HEK293 (cell line): Measurements from ENCODE around the gene SCUBE3.

Source experiments
- CTCF ChIA-PET: fragments of 350-600 bp; formaldehyde crosslinking; extraction: SDS; loops from one replicate; lab custom pipeline; 2021; ENCODE audit warnings: antibody characterized with exemption; lab: Yijun Ruan, JAX
- POLR2A ChIA-PET: fragments of 300-600 bp; formaldehyde crosslinking; extraction: SDS; loops from one replicate; lab custom pipeline; 2020; ENCODE audit warnings: antibody characterized with exemption, inconsistent platforms; lab: Yijun Ruan, JAX
- H3K27ac ChIP-seq: fragments of 200-500 bp; sonication (Bioruptor generic); 2 replicates; pipeline ENCODE4 v1.5.1; 2014; ENCODE audit warnings: low read depth, low read length, control low read depth, inconsistent platforms; ENCODE audit errors: extremely low read depth
- H3K36me3 ChIP-seq, 2 experiments: fragments of 200-500 bp in 1 of 2; sonication (Bioruptor generic) in 1 of 2; 1 replicate in 1 of 2; 2 replicates in 1 of 2; pipeline ENCODE4 v1.5.1; 2014 to 2017; ENCODE audit warnings: inconsistent platforms in 2 of 2, low read length in 2 of 2; ENCODE audit not compliant: control insufficient read depth in 2 of 2, insufficient read depth in 1 of 2
- H3K4me1 ChIP-seq: fragments of 200-500 bp; sonication (Bioruptor generic); 2 replicates; pipeline ENCODE4 v1.5.1; 2014; ENCODE audit warnings: mild to moderate bottlenecking, low read length, inconsistent platforms; ENCODE audit not compliant: control insufficient read depth, insufficient read depth
- H3K4me3 ChIP-seq: 2 replicates; pipeline ENCODE4 v1.5.1; 2011; ENCODE audit warnings: low read depth, mild to moderate bottlenecking, control low read depth, low read length, moderate library complexity
- H3K9me3 ChIP-seq: fragments of 200-500 bp; sonication (Bioruptor generic); 2 replicates; pipeline ENCODE4 v1.5.1; 2014; ENCODE audit warnings: low read depth, low read length, inconsistent platforms; ENCODE audit not compliant: control insufficient read depth, insufficient read depth
- BCL11A ChIP-seq: fragments of 450-650 bp; formaldehyde crosslinking; IDR thresholded peaks from 2 replicates; pipeline ENCODE4 v1.5.1; 2016; ENCODE audit warnings: low read depth, missing biosample characterization, missing genetic modification characterization
- HOXD13 ChIP-seq: sonication (generic); formaldehyde crosslinking; IDR thresholded peaks from 2 replicates; pipeline ENCODE4 v1.8.0; 2022; ENCODE audit warnings: missing genetic modification reagents, borderline replicate concordance
- KLF1 ChIP-seq: fragments of 450-650 bp; formaldehyde crosslinking; IDR thresholded peaks from 2 replicates; pipeline ENCODE4 v1.5.1; 2016; ENCODE audit warnings: missing biosample characterization, missing genetic modification characterization
- KLF16 ChIP-seq: fragments of 450-650 bp; formaldehyde crosslinking; IDR thresholded peaks from 2 replicates; pipeline ENCODE4 v1.5.1; 2017; ENCODE audit warnings: missing biosample characterization, missing genetic modification characterization
- KLF7 ChIP-seq: fragments of 450-650 bp; formaldehyde crosslinking; IDR thresholded peaks from 2 replicates; pipeline ENCODE4 v1.5.1; 2016; ENCODE audit warnings: missing biosample characterization, missing genetic modification characterization, borderline replicate concordance
- PRDM1 ChIP-seq: fragments of 450-650 bp; formaldehyde crosslinking; IDR thresholded peaks from 2 replicates; pipeline ENCODE4; 2016; ENCODE audit warnings: missing biosample characterization, missing genetic modification characterization
- REPIN1 ChIP-seq: fragments of 450-650 bp; formaldehyde crosslinking; IDR thresholded peaks from 2 replicates; pipeline ENCODE4 v1.5.1; 2017; ENCODE audit warnings: missing biosample characterization, missing genetic modification characterization, low read depth
- SALL2 ChIP-seq: fragments of 450-650 bp; formaldehyde crosslinking; IDR thresholded peaks from 2 replicates; pipeline ENCODE4 v1.5.0; 2017; ENCODE audit warnings: missing biosample characterization, mild to moderate bottlenecking, missing genetic modification characterization, borderline replicate concordance
- ZBTB21 ChIP-seq: fragments of 450-650 bp; formaldehyde crosslinking; IDR thresholded peaks from 2 replicates; pipeline ENCODE4 v1.5.1; 2017; ENCODE audit warnings: missing biosample characterization, missing genetic modification characterization
- ZBTB44 ChIP-seq: fragments of 450-650 bp; IDR thresholded peaks from 2 replicates; pipeline ENCODE4 v1.5.1; 2018; ENCODE audit warnings: missing biosample characterization, mild to moderate bottlenecking, missing genetic modification characterization
- ZNF146 ChIP-seq: fragments of 450-650 bp; formaldehyde crosslinking; IDR thresholded peaks from 2 replicates; pipeline ENCODE4 v1.5.1; 2016; ENCODE audit warnings: missing biosample characterization, missing genetic modification characterization
- ZNF157 ChIP-seq: fragments of 450-650 bp; formaldehyde crosslinking; IDR thresholded peaks from 2 replicates; pipeline ENCODE4 v1.5.1; 2016; ENCODE audit warnings: missing biosample characterization, missing genetic modification characterization
- ZNF341 ChIP-seq: fragments of 450-650 bp; formaldehyde crosslinking; IDR thresholded peaks from 2 replicates; pipeline ENCODE4; 2016; ENCODE audit warnings: low read depth, missing biosample characterization, missing genetic modification characterization
- ZNF350 ChIP-seq: fragments of 450-650 bp; formaldehyde crosslinking; IDR thresholded peaks from 2 replicates; pipeline ENCODE4 v1.5.0; 2017; ENCODE audit warnings: missing biosample characterization, mild to moderate bottlenecking, missing genetic modification characterization
- ZNF423 ChIP-seq: fragments of 450-650 bp; formaldehyde crosslinking; IDR thresholded peaks from 2 replicates; pipeline ENCODE4 v1.5.1; 2016; ENCODE audit warnings: missing biosample characterization, missing genetic modification characterization
- ZNF514 ChIP-seq: fragments of 450-650 bp; formaldehyde crosslinking; IDR thresholded peaks from 2 replicates; pipeline ENCODE4 v1.5.1; 2016; ENCODE audit warnings: missing biosample characterization, missing genetic modification characterization
- ZNF660 ChIP-seq: fragments of 450-650 bp; IDR thresholded peaks from 2 replicates; pipeline ENCODE4 v1.5.1; 2018; ENCODE audit warnings: missing biosample characterization, mild to moderate bottlenecking, missing genetic modification characterization
- ZNF704 ChIP-seq: fragments of 450-650 bp; formaldehyde crosslinking; IDR thresholded peaks from 2 replicates; pipeline ENCODE4 v1.5.1; 2016; ENCODE audit warnings: missing biosample characterization, missing genetic modification characterization
- ZNF768 ChIP-seq: fragments of 450-650 bp; formaldehyde crosslinking; IDR thresholded peaks from 2 replicates; pipeline ENCODE4 v1.5.1; 2018; ENCODE audit warnings: missing biosample characterization, mild to moderate bottlenecking, missing genetic modification characterization
- ZSCAN30 ChIP-seq: fragments of 450-650 bp; IDR thresholded peaks from 2 replicates; pipeline ENCODE4 v1.5.1; 2018; ENCODE audit warnings: missing biosample characterization, mild to moderate bottlenecking, missing genetic modification characterization, moderate library complexity
- TF ChIP-seq, protein P1 (sequence below): fragments of 450-650 bp; formaldehyde crosslinking; IDR thresholded peaks from 2 replicates; pipeline ENCODE4 v1.5.1; 2017; ENCODE audit warnings: missing biosample characterization, mild to moderate bottlenecking, missing genetic modification characterization, moderate library complexity
- TF ChIP-seq, protein P2 (sequence below): fragments of 450-650 bp; formaldehyde crosslinking; IDR thresholded peaks from 2 replicates; pipeline ENCODE4 v1.5.1; 2016; ENCODE audit warnings: missing biosample characterization, missing genetic modification characterization, low read depth

SCUBE3 gene

DNA sequence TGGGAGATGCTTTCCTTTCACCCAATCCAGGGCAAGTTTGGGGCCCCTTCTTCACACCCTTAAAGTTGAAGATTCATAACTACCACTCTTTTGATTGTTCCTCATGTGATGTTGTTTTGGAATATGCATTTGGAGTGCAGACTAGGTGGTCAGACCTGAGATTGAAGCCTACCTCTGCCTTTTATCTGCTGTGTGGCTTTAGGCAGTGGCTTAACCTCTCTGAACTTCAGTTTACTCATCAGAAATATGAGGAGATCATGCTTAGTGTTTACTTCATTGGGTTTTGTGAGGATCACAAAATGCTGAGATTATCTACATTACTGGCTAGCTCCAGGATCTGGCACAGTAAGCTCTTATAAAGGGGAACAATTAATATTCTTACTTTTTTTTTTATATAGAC is 46.3 kb upstream of the SCUBE3 start:
- H3K9me3 ChIP-seq = no peaks in the 10 kb centered on the region
- POLR2A ChIA-PET = interaction anchor here (0.6 kb wide), 1 partner anchor 38 kb away, joined by 3 read pairs; no protein-coding TSS in a partner anchor

DNA sequence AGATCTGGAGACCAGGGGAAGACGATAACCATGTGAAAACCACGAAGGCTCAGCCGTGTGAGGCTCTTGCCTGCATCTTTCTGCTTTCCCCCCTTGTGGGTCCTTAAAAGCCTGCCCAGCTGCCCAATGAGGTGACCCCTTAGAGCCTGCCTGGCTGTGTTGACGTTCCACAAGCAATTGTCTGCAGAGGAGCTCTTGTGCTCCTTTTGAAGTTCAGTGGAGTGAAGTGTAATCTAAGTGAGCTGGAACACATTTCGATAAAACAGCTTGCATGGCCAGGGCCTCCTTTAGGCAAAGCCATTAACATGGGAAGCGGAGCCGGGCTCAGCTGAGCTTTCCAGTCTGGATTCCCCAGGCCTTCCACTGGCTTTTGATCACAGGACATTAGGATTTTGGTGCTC is 45.3 kb upstream of the SCUBE3 start:
- Histone ChIP-seq H3K36me3 (no peaks in the 10 kb centered on the region), H3K4me3 (no peak overlapping the region), H3K27ac (no peak overlapping the region), H3K4me1 (no peaks in the 10 kb centered on the region), H3K9me3 (no peaks in the 10 kb centered on the region)
- TF ChIP-seq KLF7 (tag by site-specific recombination) (no peak), ZNF704 (tag by site-specific recombination) (no peak), ZSCAN30 (tag by site-specific recombination) (no peak), PRDM1 (no peak), ZNF514 (no peak), ZBTB44 (tag by site-specific recombination) (no peak), BCL11A (tag by site-specific recombination) (no peak)
- ChIA-PET CTCF (interaction anchor here (1.6 to 1.8 kb wide), 2 partner anchors 22 to 73 kb away, joined by 4 to 7 read pairs; no protein-coding TSS in a partner anchor), POLR2A (interaction anchor here (0.5 kb wide), 1 partner anchor 752 kb away, joined by 4 read pairs; no protein-coding TSS in a partner anchor)

More for the DNA sequence above, 46.3 kb upstream of the SCUBE3 start:
- no peak overlapping the region for H3K27ac ChIP-seq
- no peak overlapping the region for H3K4me3 ChIP-seq
- TF ChIP-seq, protein P1, sequence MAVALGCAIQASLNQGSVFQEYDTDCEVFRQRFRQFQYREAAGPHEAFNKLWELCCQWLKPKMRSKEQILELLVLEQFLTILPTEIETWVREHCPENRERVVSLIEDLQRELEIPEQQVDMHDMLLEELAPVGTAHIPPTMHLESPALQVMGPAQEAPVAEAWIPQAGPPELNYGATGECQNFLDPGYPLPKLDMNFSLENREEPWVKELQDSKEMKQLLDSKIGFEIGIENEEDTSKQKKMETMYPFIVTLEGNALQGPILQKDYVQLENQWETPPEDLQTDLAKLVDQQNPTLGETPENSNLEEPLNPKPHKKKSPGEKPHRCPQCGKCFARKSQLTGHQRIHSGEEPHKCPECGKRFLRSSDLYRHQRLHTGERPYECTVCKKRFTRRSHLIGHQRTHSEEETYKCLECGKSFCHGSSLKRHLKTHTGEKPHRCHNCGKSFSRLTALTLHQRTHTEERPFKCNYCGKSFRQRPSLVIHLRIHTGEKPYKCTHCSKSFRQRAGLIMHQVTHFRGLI (tag by site-specific recombination) = no peak
- TF ChIP-seq ZNF350 (tag by site-specific recombination) = no peak
- TF ChIP-seq ZNF768 (tag by site-specific recombination) = peak; percentile 73
- TF ChIP-seq ZNF157 (tag by site-specific recombination) = no peak
- no peaks in the 10 kb centered on the region for H3K4me1 ChIP-seq
- CTCF ChIA-PET = interaction anchor here (1.8 kb wide), 1 partner anchor 21 kb away, joined by 7 read pairs; no protein-coding TSS in a partner anchor
- H3K36me3 ChIP-seq = no peaks in the 10 kb centered on the region

- H3K27ac ChIP-seq = no peak overlapping the region
- no peaks in the 10 kb centered on the region for H3K36me3 ChIP-seq
- CTCF ChIA-PET = no interaction called here
- TF ChIP-seq REPIN1 (no peak), ZNF146 (tag by site-specific recombination) (no peak), KLF16 (tag by site-specific recombination) (no peak), ZNF660 (tag by site-specific recombination) (no peak), ZNF423 (no peak), SALL2 (tag by site-specific recombination) (no peak), ZBTB21 (no peak), ZNF341 (tag by site-specific recombination) (no peak), KLF1 (tag by site-specific recombination) (no peak), HOXD13 (no peak)
- TF ChIP-seq, protein P2, sequence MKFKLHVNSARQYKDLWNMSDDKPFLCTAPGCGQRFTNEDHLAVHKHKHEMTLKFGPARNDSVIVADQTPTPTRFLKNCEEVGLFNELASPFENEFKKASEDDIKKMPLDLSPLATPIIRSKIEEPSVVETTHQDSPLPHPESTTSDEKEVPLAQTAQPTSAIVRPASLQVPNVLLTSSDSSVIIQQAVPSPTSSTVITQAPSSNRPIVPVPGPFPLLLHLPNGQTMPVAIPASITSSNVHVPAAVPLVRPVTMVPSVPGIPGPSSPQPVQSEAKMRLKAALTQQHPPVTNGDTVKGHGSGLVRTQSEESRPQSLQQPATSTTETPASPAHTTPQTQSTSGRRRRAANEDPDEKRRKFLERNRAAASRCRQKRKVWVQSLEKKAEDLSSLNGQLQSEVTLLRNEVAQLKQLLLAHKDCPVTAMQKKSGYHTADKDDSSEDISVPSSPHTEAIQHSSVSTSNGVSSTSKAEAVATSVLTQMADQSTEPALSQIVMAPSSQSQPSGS (tag by site-specific recombination) = no peak
- H3K4me3 ChIP-seq = no peak overlapping the region
- H3K9me3 ChIP-seq = no peaks in the 10 kb centered on the region
- POLR2A ChIA-PET = no interaction called here
- H3K4me1 ChIP-seq = no peaks in the 10 kb centered on the region
These were observed 43.6 kb upstream of the SCUBE3 start for GRCh38 chr6:35170166-35170565.
